Suprapubic skin (tissue), 3 donors: Measurements from ENCODE around the gene TGM1.

Experiments
- CTCF ChIP-seq, 2 donors: fragments of 200-600 bp in 1 of 2; fragments of 450-650 bp in 1 of 2; sonication (generic) in 1 of 2; IDR thresholded peaks; one replicate each; pipeline ENCODE4 v1.5.1; 2016 to 2019; ENCODE audit warnings: antibody characterized with exemption in 2 of 2, mild to moderate bottlenecking in 1 of 2, moderate library complexity in 1 of 2
- POLR2AphosphoS5 ChIP-seq, 3 donors: sonication (generic); formaldehyde crosslinking; IDR thresholded peaks; one replicate each; pipeline ENCODE4 v1.6.1; 2017; ENCODE audit warnings: antibody characterized with exemption in 3 of 3

GRCh38 chr14:24310646-24311604, 47.9 kb upstream of the TGM1 start, which contains the start of gene LTB4R:
- no peak for TF ChIP-seq POLR2AphosphoS5 (IDR thresholded peaks at IDR 0.05)
- peak in 1 of 2 donors; percentile 56 for TF ChIP-seq CTCF (IDR thresholded peaks at IDR 0.05)
